GM12878 (cell line): Measurements from ENCODE around the gene FLVCR2. TPM values are rescaled to one million over a fixed set of nuclear protein-coding genes. Genes with fewer than 3 reads are reported as not detected.

Experiments used
- ATAC-seq: fragments of 200-7000 bp; cut with Tn5 transposase; 3 replicates; pipeline ENCODE4 v1.9.1; 2020; ENCODE audit warnings: mild to moderate bottlenecking, moderate library complexity
- BruUV-seq: library from RNA; stranded (reverse); fragments of 400-500 nt; replicated peaks from 2 replicates; lab custom pipeline; 2021; lab: Mats Ljungman, UMichigan
- CTCF ChIA-PET: fragments of 300-600 bp; sonication (Branson Sonifier 250); formaldehyde crosslinking; extraction: SDS; loops from one replicate; lab custom pipeline; 2021; ENCODE audit warnings: inconsistent platforms; lab: Yijun Ruan, JAX
- POLR2A ChIA-PET: fragments of 350-600 bp; formaldehyde crosslinking; extraction: SDS; loops from one replicate; lab custom pipeline; 2021; ENCODE audit warnings: inconsistent platforms; lab: Charles Lee
- RAD21 ChIA-PET: fragments of 300-600 bp; sonication (Branson Sonifier 250); formaldehyde crosslinking; loops from one replicate; lab custom pipeline; 2023; ENCODE audit warnings: antibody characterized with exemption; ENCODE audit not compliant: unreplicated experiment; lab: Charles Lee
- SMC1A ChIA-PET: fragments of 300-600 bp; sonication (Branson Sonifier 250); formaldehyde crosslinking; loops from one replicate; lab custom pipeline; 2023; ENCODE audit not compliant: unreplicated experiment, uncharacterized antibody; lab: Charles Lee
- DNase-seq: peaks from one replicate; pipeline ENCODE4 v3.0.0-alpha.2; 2011; ENCODE audit warnings: low read depth, low spot score
- FAIRE-seq: peaks from 3 replicates; lab custom pipeline; 2011; peaks lifted over from hg19 to GRCh38; lab: Jason Lieb, UNC
- H2AFZ ChIP-seq: 2 replicates; pipeline ENCODE4 v1.6.0; 2011; ENCODE audit warnings: low read depth, low read length, control low read depth; ENCODE audit not compliant: control insufficient read depth
- H3K27ac ChIP-seq: 2 replicates; pipeline ENCODE4 v1.5.1; 2011; ENCODE audit warnings: control low read depth; ENCODE audit not compliant: control insufficient read depth, insufficient read depth
- H3K27me3 ChIP-seq, 2 experiments: replicated peaks in 1 of 2; 2 replicates each; pipeline versions ENCODE4 v1.6.0 to v1.6.1; 2011; ENCODE audit warnings: low read length in 1 of 2; ENCODE audit not compliant: control insufficient read depth in 2 of 2, insufficient read depth in 2 of 2
- H3K36me3 ChIP-seq, 2 experiments: 2 replicates each; pipeline ENCODE4 v1.5.1; 2011; ENCODE audit warnings: low read length in 1 of 2; ENCODE audit not compliant: control insufficient read depth in 2 of 2, insufficient read depth in 2 of 2
- H3K4me1 ChIP-seq: 2 replicates; pipeline ENCODE4 v1.6.1; 2011; ENCODE audit warnings: mild to moderate bottlenecking, low read length, moderate library complexity, mixed read lengths; ENCODE audit not compliant: control insufficient read depth, insufficient read depth
- H3K4me2 ChIP-seq: 2 replicates; pipeline ENCODE4 v1.6.0; 2011; ENCODE audit warnings: control low read depth; ENCODE audit not compliant: control insufficient read depth, insufficient read depth
- H3K4me3 ChIP-seq: fragments of 200-600 bp; sonication (generic); 2 replicates; pipeline ENCODE4 v1.5.1; 2016
- H3K79me2 ChIP-seq: 2 replicates; pipeline ENCODE4 v1.6.0; 2011; ENCODE audit warnings: low read length; ENCODE audit not compliant: control insufficient read depth, insufficient read depth
- H3K9ac ChIP-seq: 2 replicates; pipeline ENCODE4 v1.8.0; 2011; ENCODE audit warnings: low read length, control low read depth, mixed read lengths; ENCODE audit not compliant: control insufficient read depth, insufficient read depth
- H3K9me3 ChIP-seq: replicated peaks from 3 replicates; pipeline ENCODE4 v1.5.1; 2011; ENCODE audit warnings: mild to moderate bottlenecking, low read length; ENCODE audit not compliant: control insufficient read depth, insufficient read depth
- H4K20me1 ChIP-seq: 2 replicates; pipeline ENCODE4 v1.6.0; 2011; ENCODE audit not compliant: control insufficient read depth, insufficient read depth
- CBFB ChIP-seq: IDR thresholded peaks from 2 replicates; pipeline ENCODE4 v1.6.1; 2016; ENCODE audit warnings: antibody characterized with exemption, low read depth
- CBX5 ChIP-seq: sonication (generic); IDR thresholded peaks from 2 replicates; pipeline ENCODE4 v1.6.1; 2016; ENCODE audit warnings: low read depth, moderate library complexity, mild to moderate bottlenecking, inconsistent platforms
- EP300 ChIP-seq, 2 experiments: fragments of 150-350 bp in 1 of 2; IDR thresholded peaks; 2 replicates each; pipeline ENCODE4 v1.6.1; 2011 to 2012; ENCODE audit warnings: low read depth in 2 of 2, low read length in 2 of 2, borderline replicate concordance in 1 of 2, improper control_type of control experiment in 1 of 2, inconsistent platforms in 1 of 2; ENCODE audit not compliant: control insufficient read depth in 1 of 2
- NFYB ChIP-seq: IDR thresholded peaks from 2 replicates; pipeline ENCODE4 v1.6.1; 2011; ENCODE audit warnings: low read depth, mild to moderate bottlenecking, low read length, improper control_type of control experiment, moderate library complexity; ENCODE audit not compliant: insufficient read depth
- SIN3A ChIP-seq: IDR thresholded peaks from 2 replicates; pipeline ENCODE4 v1.6.1; 2012; ENCODE audit warnings: low read depth, low read length, improper control_type of control experiment
- SMAD1 ChIP-seq: fragments of 450-650 bp; IDR thresholded peaks from 2 replicates; pipeline ENCODE4 v1.6.1; 2018; ENCODE audit warnings: mild to moderate bottlenecking, low read depth; ENCODE audit not compliant: partially characterized antibody
- USF2 ChIP-seq: IDR thresholded peaks from 2 replicates; pipeline ENCODE4 v1.6.1; 2011; ENCODE audit warnings: low read depth, low read length, improper control_type of control experiment, borderline replicate concordance
- WGBS: methylation state at CpG from one replicate; pipeline ENCODE4 v1.1.6; 2016; ENCODE audit warnings: low lambda C conversion rate; ENCODE audit not compliant: insufficient replicate concordance, insufficient coverage; ENCODE audit errors: missing lambda C conversion rate; 5-methylcytosine and 5-hydroxymethylcytosine counted together
- in situ Hi-C: fragments of 300-500 bp; cut with MboI; formaldehyde crosslinking; loops from 9 replicates; pipeline ENCODE4 v1.14.3; 2018; ENCODE audit warnings: mixed read lengths
- intact Hi-C: fragments of 100-400 bp; cut with micrococcal nuclease; formaldehyde crosslinking; loops from one replicate; pipeline ENCODE4 v1.14.2; 2022; ENCODE audit not compliant: unreplicated experiment
- polyA plus RNA-seq, 11 experiments: library from polyadenylated mRNA; depleted of rRNA in 4 of 11; unstranded in 6 of 11; stranded (reverse) in 5 of 11; fragments of >200 nt; fragmentation: Nextera tagmentation in 4 of 11; fragmentation: Illumina TruSeq in 1 of 11; extraction: Ambion mirVana in 4 of 11; extraction: Trizol in 1 of 11; gene quantifications; 1 replicate in 1 of 11; 2 replicates in 10 of 11; pipeline versions ENCODE4 v1.2.1 to v1.2.3, GENCODE V29; 2011 to 2016; ENCODE audit warnings: inconsistent platforms in 2 of 11, missing spikeins in 2 of 11, low read depth in 1 of 11
- total RNA-seq, 4 experiments: library from RNA; depleted of rRNA in 3 of 4; stranded (reverse); fragments of >200 nt in 3 of 4; fragmentation: Illumina TruSeq in 1 of 4; extraction: Trizol in 1 of 4; gene quantifications; 2 replicates each; pipeline versions ENCODE4 v1.2.1 to v1.2.3, GENCODE V29; 2013 to 2021
- TF ChIP-seq, protein P1 (sequence below): IDR thresholded peaks from 2 replicates; pipeline ENCODE4 v1.6.1; 2011; ENCODE audit warnings: borderline replicate concordance, low read depth, mild to moderate bottlenecking, moderate library complexity, low read length; ENCODE audit not compliant: insufficient read depth, poor library complexity, severe bottlenecking

FLVCR2 gene
- total and polyA plus RNA-seq, 10 of the 15 experiments (the other 5 are each of a cell fraction or from before 2014, with no cell fraction given), result 0.24 to 3.7 (median 1.6) TPM

DNA sequence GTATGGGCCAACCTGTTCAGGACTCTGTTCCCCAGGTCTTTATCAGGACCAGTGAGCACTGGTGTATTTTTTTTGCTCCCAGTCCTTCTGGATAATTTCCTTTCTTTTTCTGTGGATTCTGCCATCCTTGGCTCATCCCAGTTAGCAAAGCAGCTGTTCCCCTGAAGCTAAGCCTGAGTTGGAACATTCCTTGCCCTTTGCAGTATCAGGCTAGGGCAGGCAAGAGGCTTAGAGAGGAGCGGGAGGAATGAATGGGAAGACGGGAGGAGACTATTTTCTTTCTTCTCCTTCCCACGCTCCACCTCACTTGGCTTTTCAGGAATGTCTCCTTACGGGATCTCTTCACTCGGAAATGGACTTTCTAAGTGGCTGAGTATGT is 53.0 kb downstream of the FLVCR2 start:
- Histone ChIP-seq H3K79me2 (no peaks in the 10 kb centered on the region), H3K9ac (no peak overlapping the region), H4K20me1 (no peaks in the 10 kb centered on the region; the same call in 1 of the 2 replicates), H3K9me3 (no peaks in the 10 kb centered on the region), H3K4me2 (no peak overlapping the region), H3K4me1 (no peaks in the 10 kb centered on the region), H2AFZ (no peak overlapping the region), H3K27me3 (no peaks in the 10 kb centered on the region), H3K36me3 (no peaks in the 10 kb centered on the region), H3K4me3 (no peak overlapping the region), H3K27ac (no peak overlapping the region)
- in situ Hi-C loops, result no loop called here
- intact Hi-C loops, result no loop called here
- SMC1A ChIA-PET, result no interaction called here
- 38% methylated on average over 5 of the region's 5 CpGs for WGBS
- BruUV-seq, result no TSS peak
- RAD21 ChIA-PET, result no interaction called here
- ATAC-seq (no peak), FAIRE-seq (no peak), DNase-seq (no peak)
- POLR2A ChIA-PET, result no interaction called here
- no peak for TF ChIP-seq CBX5
- CTCF ChIA-PET, result interaction anchor here (1.1 to 1.2 kb wide), 2 partner anchors 15 to 54 kb away, joined by 5 to 6 read pairs; no protein-coding TSS in a partner anchor

DNA sequence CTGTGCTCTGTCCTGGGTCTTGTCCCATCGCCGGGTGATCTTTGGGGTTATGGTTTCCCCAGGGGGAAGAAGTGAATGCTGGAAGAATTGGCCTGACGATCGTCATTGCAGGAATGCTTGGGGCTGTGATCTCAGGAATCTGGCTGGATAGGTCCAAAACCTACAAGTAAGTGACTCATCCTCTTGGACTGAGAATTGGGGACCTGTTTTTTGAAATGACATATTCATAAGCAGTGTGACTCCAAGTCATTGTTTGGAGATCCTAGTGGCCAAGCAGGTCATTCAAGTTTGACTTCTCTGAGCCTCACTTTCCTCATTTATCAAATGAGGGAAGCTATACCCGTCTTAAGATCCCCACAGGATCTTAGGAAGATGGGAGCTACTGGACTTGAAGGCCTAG is 56.4 kb downstream of the FLVCR2 start:
- Histone ChIP-seq H3K4me3 (no peak overlapping the region), H3K4me2 (no peak overlapping the region), H3K36me3 (no peaks in the 10 kb centered on the region), H3K27ac (no peak overlapping the region), H4K20me1 (no peaks in the 10 kb centered on the region; the same call in 1 of the 2 replicates), H2AFZ (no peak overlapping the region), H3K4me1 (no peaks in the 10 kb centered on the region), H3K9me3 (no peaks in the 10 kb centered on the region), H3K27me3 (no peaks in the 10 kb centered on the region), H3K9ac (no peak overlapping the region), H3K79me2 (no peaks in the 10 kb centered on the region)
- WGBS, result 79% methylated on average over 5 of the region's 5 CpGs
- no peak for ATAC-seq
- POLR2A ChIA-PET, result no interaction called here
- no peak for DNase-seq
- no TSS peak for BruUV-seq
- intact Hi-C loops, result no loop called here
- FAIRE-seq, result no peak
- CTCF ChIA-PET, result interaction anchor here (0.7 to 1.1 kb wide), 3 partner anchors 14 to 269 kb away, joined by 3 to 4 read pairs (median 4); no protein-coding TSS in a partner anchor
- SMC1A ChIA-PET, result interaction anchor here (1.0 kb wide), 1 partner anchor 12 kb away, joined by 3 read pairs; no protein-coding TSS in a partner anchor
- in situ Hi-C loops, result no loop called here
- RAD21 ChIA-PET, result no interaction called here
- TF ChIP-seq SIN3A (no peak), USF2 (no peak), SMAD1 (no peak), EP300 (IDR thresholded peaks at IDR 0.05; ENCODE audit: borderline replicate concordance in 1 of 2, control insufficient read depth in 1 of 2, low read depth in 2 of 2, low read length in 2 of 2) (no peak), NFYB (no peak), CBFB (no peak)
- TF ChIP-seq, protein P1, sequence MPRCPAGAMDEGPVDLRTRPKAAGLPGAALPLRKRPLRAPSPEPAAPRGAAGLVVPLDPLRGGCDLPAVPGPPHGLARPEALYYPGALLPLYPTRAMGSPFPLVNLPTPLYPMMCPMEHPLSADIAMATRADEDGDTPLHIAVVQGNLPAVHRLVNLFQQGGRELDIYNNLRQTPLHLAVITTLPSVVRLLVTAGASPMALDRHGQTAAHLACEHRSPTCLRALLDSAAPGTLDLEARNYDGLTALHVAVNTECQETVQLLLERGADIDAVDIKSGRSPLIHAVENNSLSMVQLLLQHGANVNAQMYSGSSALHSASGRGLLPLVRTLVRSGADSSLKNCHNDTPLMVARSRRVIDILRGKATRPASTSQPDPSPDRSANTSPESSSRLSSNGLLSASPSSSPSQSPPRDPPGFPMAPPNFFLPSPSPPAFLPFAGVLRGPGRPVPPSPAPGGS, result no peak
